Stimulated activated CD4-positive, alpha-beta T cell treated with anti-CD3 and anti-CD28 coated beads, Interleukin-15, amount 100 ng/mL, for 24 hours (primary cell): Measurements from ENCODE around the gene PIP.
"Not testable (repeated sequence)": the region's sequence is repeated elsewhere in the genome, so short reads cannot be mapped to it uniquely, and the experiment has no call there.

Experiments
- DNase-seq: peaks from one replicate; pipeline ENCODE4 v3.0.0-alpha.2; 2020

PIP gene

GRCh38 chr7:143131781-143132180 is at the start of gene PIP:
TSS of gene PIP (plus strand) at chr7:143132077. CDS start at chr7:143132117, 40 bp downstream.
- DNase-seq: no peak

GRCh38 chr7:143085109-143085508 is 46.8 kb upstream of the PIP start:
- no peak for DNase-seq

- DNase-seq: not testable (repeated sequence)
Measured at GRCh38 chr7:143085610-143086009, 46.3 kb upstream of the PIP start.

GRCh38 chr7:143088549-143089231 is 43.2 kb upstream of the PIP start:
- DNase-seq: not testable (repeated sequence)

GRCh38 chr7:143096146-143096545 is 35.7 kb upstream of the PIP start:
- DNase-seq: no peak

GRCh38 chr7:143099579-143099978 is 32.3 kb upstream of the PIP start:
- DNase-seq: not testable (repeated sequence)

GRCh38 chr7:143104759-143105158 is 27.1 kb upstream of the PIP start:
- no peak for DNase-seq

GRCh38 chr7:143108019-143108418 is 23.9 kb upstream of the PIP start:
- not testable (repeated sequence) for DNase-seq

GRCh38 chr7:143117395-143117794 is 14.5 kb upstream of the PIP start:
- no peak for DNase-seq

- DNase-seq: no peak
Measured at GRCh38 chr7:143120691-143121405, 11.0 kb upstream of the PIP start.

GRCh38 chr7:143123326-143123725 is 8.6 kb upstream of the PIP start:
- not testable (repeated sequence) for DNase-seq

- no peak for DNase-seq
Measured at GRCh38 chr7:143126146-143126545, 5.7 kb upstream of the PIP start.

GRCh38 chr7:143129051-143129450 is 2.8 kb upstream of the PIP start:
- no peak for DNase-seq

- DNase-seq: no peak
Measured at GRCh38 chr7:143129477-143129876, 2.4 kb upstream of the PIP start.

- DNase-seq: no peak
Measured at GRCh38 chr7:143130541-143130940, 1.3 kb upstream of the PIP start.

GRCh38 chr7:143147070-143147469 is 15.2 kb downstream of the PIP start:
- DNase-seq: no peak

- DNase-seq: no peak
Measured at GRCh38 chr7:143148050-143148449, 16.2 kb downstream of the PIP start.

GRCh38 chr7:143148651-143149050 is 16.8 kb downstream of the PIP start:
- DNase-seq: no peak

- DNase-seq: not testable (repeated sequence)
Measured at GRCh38 chr7:143150696-143151095, 18.8 kb downstream of the PIP start.

- not testable (repeated sequence) for DNase-seq
Measured at GRCh38 chr7:143158617-143159016, 26.7 kb downstream of the PIP start.

- DNase-seq: no peak
Measured at GRCh38 chr7:143171697-143172096, 39.8 kb downstream of the PIP start.

GRCh38 chr7:143172354-143172753 is 40.5 kb downstream of the PIP start:
- DNase-seq: no peak

- DNase-seq: no peak
Measured at GRCh38 chr7:143176128-143176527, 44.3 kb downstream of the PIP start.

GRCh38 chr7:143177374-143178119 is 45.7 kb downstream of the PIP start:
- no peak for DNase-seq
